Uterus (tissue), 4 donors: Measurements from ENCODE around the gene NDUFAF5. TPM values are rescaled to one million over a fixed set of nuclear protein-coding genes. Genes with fewer than 3 reads are reported as not detected.
A peak's percentile ranks its signal among the peaks of the same experiment; 100 is the strongest.

ENCODE experiments used
- DNase-seq, 2 donors: peaks; one replicate each; pipeline ENCODE4 v3.0.0-alpha.2; 2019 to 2020
- H3K27ac ChIP-seq, 2 donors: fragments of 200-600 bp; sonication (generic); 1 replicate in 1 of 2; 2 replicates in 1 of 2; pipeline ENCODE4 v1.5.1; 2016 to 2018
- H3K27me3 ChIP-seq, 2 donors: fragments of 200-600 bp; sonication (generic); one replicate each; pipeline ENCODE4 v1.5.1; 2018 to 2019; ENCODE audit warnings: control low read depth in 1 of 2
- H3K36me3 ChIP-seq, 2 donors: fragments of 200-600 bp; sonication (generic); one replicate each; pipeline ENCODE4 v1.5.1; 2019; ENCODE audit warnings: control low read depth in 1 of 2
- H3K4me1 ChIP-seq, 2 donors: fragments of 200-600 bp; sonication (generic); one replicate each; pipeline ENCODE4 v1.5.1; 2018 to 2019; ENCODE audit warnings: control low read depth in 1 of 2
- H3K4me3 ChIP-seq, 2 donors: fragments of 200-600 bp; sonication (generic); 1 replicate in 1 of 2; 2 replicates in 1 of 2; pipeline ENCODE4 v1.5.1; 2018 to 2019; ENCODE audit warnings: mild to moderate bottlenecking in 1 of 2
- H3K9me3 ChIP-seq, 2 donors: fragments of 200-600 bp; sonication (generic); one replicate each; pipeline ENCODE4 v1.5.1; 2019; ENCODE audit warnings: control low read depth in 1 of 2
- CTCF ChIP-seq, 4 experiments: fragments of 200-600 bp in 2 of 4; fragments of 450-650 bp in 2 of 4; sonication (generic) in 2 of 4; IDR thresholded peaks; one replicate each; pipeline ENCODE4 v1.5.1; 2016 to 2019; ENCODE audit warnings: antibody characterized with exemption in 4 of 4, mild to moderate bottlenecking in 2 of 4, moderate library complexity in 1 of 4
- POLR2A ChIP-seq, 2 donors: fragments of 450-650 bp; IDR thresholded peaks; one replicate each; pipeline ENCODE4 v1.6.1; 2016; ENCODE audit warnings: antibody characterized with exemption in 2 of 2, mild to moderate bottlenecking in 1 of 2, moderate library complexity in 1 of 2
- intact Hi-C: fragments of 100-400 bp; cut with DNase I; formaldehyde crosslinking; loops from one replicate; pipeline ENCODE4 v1.15.1; 2023; ENCODE audit warnings: low total_unique reads
- total RNA-seq, 4 donors: library from RNA; depleted of rRNA in 3 of 4; stranded (reverse); fragments of >200 nt in 3 of 4; gene quantifications; one replicate each; pipeline versions ENCODE4 v1.1.0 to v1.2.4, GENCODE V29; 2014 to 2023
- donor health status: DM: yes; HTN: yes; CAD: no.

The NDUFAF5 gene
- total RNA-seq, 4 donors from 2014 or later = 8.2 to 38.0 (median 24.3) TPM

GRCh38 chr20:13739731-13740649 is 44.8 kb upstream of the NDUFAF5 start:
- H3K27ac ChIP-seq = peak overlapping the region; percentile 56 to 93
- DNase-seq = no peak
- no peaks in the 10 kb centered on the region for H3K4me1 ChIP-seq
- H3K4me3 ChIP-seq = no peak overlapping the region
- TF ChIP-seq POLR2A (IDR thresholded peaks at IDR 0.05) (no peak), CTCF (IDR thresholded peaks at IDR 0.05) (no peak)
- no peaks in the 10 kb centered on the region for H3K27me3 ChIP-seq
- no peaks in the 10 kb centered on the region for H3K9me3 ChIP-seq
- intact Hi-C loops = no loop called here
- no peaks in the 10 kb centered on the region for H3K36me3 ChIP-seq

GRCh38 chr20:13741879-13742278 is 42.9 kb upstream of the NDUFAF5 start:
- DNase-seq = no peak
- Histone ChIP-seq H3K36me3 (no peaks in the 10 kb centered on the region), H3K27ac (no peak overlapping the region), H3K4me1 (no peaks in the 10 kb centered on the region), H3K9me3 (no peaks in the 10 kb centered on the region), H3K27me3 (no peaks in the 10 kb centered on the region), H3K4me3 (no peak overlapping the region)
- TF ChIP-seq POLR2A (IDR thresholded peaks at IDR 0.05) (no peak), CTCF (IDR thresholded peaks at IDR 0.05) (no peak)
- intact Hi-C loops = no loop called here

GRCh38 chr20:13744352-13744751 is 40.5 kb upstream of the NDUFAF5 start:
- Histone ChIP-seq H3K27me3 (no peaks in the 10 kb centered on the region), H3K36me3 (no peaks in the 10 kb centered on the region), H3K9me3 (no peaks in the 10 kb centered on the region), H3K27ac (no peak overlapping the region), H3K4me3 (no peak overlapping the region), H3K4me1 (no peaks in the 10 kb centered on the region)
- DNase-seq = no peak
- TF ChIP-seq CTCF (IDR thresholded peaks at IDR 0.05) (no peak), POLR2A (IDR thresholded peaks at IDR 0.05) (no peak)
- intact Hi-C loops = no loop called here

GRCh38 chr20:13745784-13746183 is 39.0 kb upstream of the NDUFAF5 start:
- no peak for DNase-seq
- Histone ChIP-seq H3K4me3 (no peak overlapping the region), H3K4me1 (no peaks in the 10 kb centered on the region), H3K36me3 (no peaks in the 10 kb centered on the region), H3K27me3 (no peaks in the 10 kb centered on the region), H3K27ac (no peak overlapping the region), H3K9me3 (no peaks in the 10 kb centered on the region)
- intact Hi-C loops = no loop called here
- no peak for TF ChIP-seq POLR2A (IDR thresholded peaks at IDR 0.05)
- no peak for TF ChIP-seq CTCF (IDR thresholded peaks at IDR 0.05)

- H3K27ac ChIP-seq = no peak overlapping the region
- H3K36me3 ChIP-seq = no peaks in the 10 kb centered on the region
- H3K4me3 ChIP-seq = no peak overlapping the region
- no peaks in the 10 kb centered on the region for H3K9me3 ChIP-seq
- DNase-seq = no peak
- no peaks in the 10 kb centered on the region for H3K27me3 ChIP-seq
- TF ChIP-seq POLR2A (IDR thresholded peaks at IDR 0.05) = no peak
- no peak for TF ChIP-seq CTCF (IDR thresholded peaks at IDR 0.05)
- intact Hi-C loops = no loop called here
- no peaks in the 10 kb centered on the region for H3K4me1 ChIP-seq
Observed at GRCh38 chr20:13749811-13750210, 35.0 kb upstream of the NDUFAF5 start.
